Duodenal mucosa (tissue), 2 donors: Measurements from ENCODE around the gene FLT3LG.
"Not testable (repeated sequence)": the region's sequence is repeated elsewhere in the genome, so short reads cannot be mapped to it uniquely, and the experiment has no call there.

ENCODE experiments used
- H3K27ac ChIP-seq: one replicate; pipeline ENCODE4 v1.7.0; 2013; ENCODE audit warnings: low read depth, low read length
- H3K27me3 ChIP-seq, 2 donors: one replicate each; pipeline ENCODE4 v1.7.0; 2013; ENCODE audit warnings: low read length in 2 of 2, control low read depth in 1 of 2; ENCODE audit not compliant: insufficient read depth in 2 of 2, control insufficient read depth in 1 of 2
- H3K36me3 ChIP-seq, 2 donors: one replicate each; pipeline ENCODE4 v1.7.0; 2013; ENCODE audit warnings: low read length in 2 of 2, control low read depth in 1 of 2; ENCODE audit not compliant: insufficient read depth in 2 of 2, control insufficient read depth in 1 of 2
- H3K4me1 ChIP-seq, 2 donors: one replicate each; pipeline ENCODE4 v1.7.0; 2013; ENCODE audit warnings: low read length in 2 of 2, control low read depth in 1 of 2; ENCODE audit not compliant: insufficient read depth in 2 of 2, control insufficient read depth in 1 of 2
- H3K4me3 ChIP-seq, 2 donors: one replicate each; pipeline ENCODE4 v1.7.0; 2013; ENCODE audit warnings: low read length in 2 of 2, low read depth in 1 of 2
- H3K9ac ChIP-seq, 2 donors: one replicate each; pipeline ENCODE4 v1.7.0; 2013; ENCODE audit warnings: low read length in 2 of 2, low read depth in 1 of 2
- H3K9me3 ChIP-seq, 2 donors: one replicate each; pipeline ENCODE4 v1.7.0; 2013; ENCODE audit warnings: low read length in 2 of 2, control low read depth in 1 of 2; ENCODE audit not compliant: control insufficient read depth in 1 of 2

The FLT3LG gene

GRCh38 chr19:49472936-49473335 is 1.1 kb upstream of the FLT3LG start:
- Histone ChIP-seq H3K4me1 (peaks cover 8 to 13% of the 10 kb centered on the region in 2 donors), H3K9ac (no peak overlapping the region), H3K4me3 (no peak overlapping the region), H3K36me3 (peaks cover 0 to 7% of the 10 kb centered on the region in 2 donors), H3K9me3 (no peaks in the 10 kb centered on the region), H3K27ac (no peak overlapping the region), H3K27me3 (no peaks in the 10 kb centered on the region)

GRCh38 chr19:49473501-49473867 is 531 bp upstream of the FLT3LG start:
- Histone ChIP-seq H3K4me3 (peak overlapping the region; percentile 67 to 81), H3K9ac (peak overlapping the region; percentile 55 to 60), H3K4me1 (peaks cover 8 to 13% of the 10 kb centered on the region in 2 donors)
- H3K27me3 ChIP-seq, H3K27ac ChIP-seq, H3K9me3 ChIP-seq, H3K36me3 ChIP-seq: not testable (repeated sequence)

- H3K4me3 ChIP-seq: peak overlapping the region; percentile 67 to 81
- peak overlapping the region; percentile 73 for H3K27ac ChIP-seq
- no peaks in the 10 kb centered on the region for H3K27me3 ChIP-seq
- H3K4me1 ChIP-seq: peaks cover 8 to 13% of the 10 kb centered on the region in 2 donors
- no peaks in the 10 kb centered on the region for H3K9me3 ChIP-seq
- peak overlapping the region; percentile 60 to 82 for H3K9ac ChIP-seq
- H3K36me3 ChIP-seq: peaks cover 0 to 7% of the 10 kb centered on the region in 2 donors
These were observed 518 bp downstream of the FLT3LG start for GRCh38 chr19:49474542-49474924.

- H3K9me3 ChIP-seq: no peaks in the 10 kb centered on the region
- H3K4me3 ChIP-seq: peak overlapping the region; percentile 67 to 81
- H3K27ac ChIP-seq: no peak overlapping the region
- peak overlapping the region; percentile 60 to 82 for H3K9ac ChIP-seq
- peaks cover 4 to 11% of the 10 kb centered on the region in 2 donors for H3K4me1 ChIP-seq
- H3K27me3 ChIP-seq: no peaks in the 10 kb centered on the region
- peaks cover 0 to under 1% of the 10 kb centered on the region in 2 donors for H3K36me3 ChIP-seq
These were observed 1.3 kb downstream of the FLT3LG start for GRCh38 chr19:49475191-49475917.

GRCh38 chr19:49475995-49476880 is 2.2 kb downstream of the FLT3LG start:
- peaks cover 4 to 8% of the 10 kb centered on the region in 2 donors for H3K4me1 ChIP-seq
- no peak overlapping the region for H3K27ac ChIP-seq
- no peaks in the 10 kb centered on the region for H3K27me3 ChIP-seq
- no peaks in the 10 kb centered on the region for H3K9me3 ChIP-seq
- H3K4me3 ChIP-seq: peak overlapping the region in 1 of 2 donors; percentile 81
- peak overlapping the region in 1 of 2 donors; percentile 6 for H3K9ac ChIP-seq
- no peaks in the 10 kb centered on the region for H3K36me3 ChIP-seq

GRCh38 chr19:49479975-49480628 is 6.1 kb downstream of the FLT3LG start:
- H3K4me1 ChIP-seq: no peaks in the 10 kb centered on the region
- no peak overlapping the region for H3K9ac ChIP-seq
- no peaks in the 10 kb centered on the region for H3K9me3 ChIP-seq
- no peaks in the 10 kb centered on the region for H3K27me3 ChIP-seq
- no peak overlapping the region for H3K4me3 ChIP-seq
- H3K27ac ChIP-seq: no peak overlapping the region
- H3K36me3 ChIP-seq: no peaks in the 10 kb centered on the region

GRCh38 chr19:49481020-49481683 is 7.1 kb downstream of the FLT3LG start:
- Histone ChIP-seq H3K9ac (no peak overlapping the region), H3K4me3 (no peak overlapping the region), H3K4me1 (no peaks in the 10 kb centered on the region), H3K36me3 (no peaks in the 10 kb centered on the region), H3K9me3 (no peaks in the 10 kb centered on the region), H3K27ac (no peak overlapping the region), H3K27me3 (no peaks in the 10 kb centered on the region)

GRCh38 chr19:49486232-49486631 is 12.2 kb downstream of the FLT3LG start:
- no peak overlapping the region for H3K4me3 ChIP-seq
- H3K9ac ChIP-seq: no peak overlapping the region
- H3K9me3 ChIP-seq: no peaks in the 10 kb centered on the region
- peaks cover 23 to 24% of the 10 kb centered on the region in 2 donors for H3K36me3 ChIP-seq
- H3K27me3 ChIP-seq: no peaks in the 10 kb centered on the region
- H3K27ac ChIP-seq: no peak overlapping the region
- peaks cover 24 to 28% of the 10 kb centered on the region in 2 donors for H3K4me1 ChIP-seq

- no peak overlapping the region for H3K9ac ChIP-seq
- H3K4me1 ChIP-seq: peaks cover 25 to 31% of the 10 kb centered on the region in 2 donors
- H3K36me3 ChIP-seq: peaks cover 28% of the 10 kb centered on the region in 2 donors
- peak overlapping the region; percentile 25 for H3K27ac ChIP-seq
- H3K9me3 ChIP-seq: no peaks in the 10 kb centered on the region
- no peaks in the 10 kb centered on the region for H3K27me3 ChIP-seq
- peak overlapping the region in 1 of 2 donors; percentile 54 for H3K4me3 ChIP-seq
These were observed 12.8 kb downstream of the FLT3LG start for GRCh38 chr19:49486710-49487276.
